ENCODE measurements around the gene TMC4.

DNA sequence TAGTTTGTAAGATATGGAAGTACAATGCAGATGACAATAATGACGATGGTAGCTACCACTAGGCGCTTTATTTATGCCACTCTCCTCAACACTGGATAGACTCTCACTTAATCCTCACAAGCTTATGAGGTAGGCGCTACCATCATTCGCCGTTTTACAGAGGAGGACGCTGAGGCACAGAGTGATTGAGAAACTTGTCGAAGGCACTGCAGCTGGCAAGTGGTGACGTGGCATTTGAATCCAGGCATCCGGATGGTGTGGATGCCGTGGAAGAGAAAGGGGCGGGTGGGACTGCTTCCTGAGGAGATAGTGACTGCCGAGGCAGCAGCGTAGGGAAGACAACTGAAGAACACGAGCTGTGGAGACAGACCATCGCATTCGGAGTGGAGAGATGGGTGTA, 26.4 kb upstream of the TMC4 start:
- TF ChIP-seq EZH2 (IDR thresholded peaks at IDR 0.05; ENCODE audit: insufficient read depth, poor library complexity, severe bottlenecking) (no peak), EZH2phosphoT487 (IDR thresholded peaks at IDR 0.05; ENCODE audit: insufficient read depth, low read depth) (no peak)
